Mesothelial cell of epicardium (in vitro differentiated cells): ENCODE results near the gene SCP2. TPM values are rescaled to one million over a fixed set of nuclear protein-coding genes. Genes with fewer than 3 reads are reported as not detected.

Source experiments
- DNase-seq, 2 experiments: peaks; one replicate each; pipeline ENCODE4 v3.0.0; 2021; ENCODE audit warnings: low spot score in 2 of 2; ENCODE audit not compliant: unreplicated experiment in 2 of 2
- H3K27ac Mint-ChIP-seq: 2 replicates; pipeline ENCODE4 v1.8.0; 2021; ENCODE audit warnings: mixed read lengths
- H3K27me3 Mint-ChIP-seq: 2 replicates; pipeline ENCODE4 v1.8.0; 2021; ENCODE audit warnings: low read depth, mixed read lengths
- H3K36me3 Mint-ChIP-seq: 2 replicates; pipeline ENCODE4 v1.8.0; 2021; ENCODE audit warnings: mixed read lengths
- H3K4me1 Mint-ChIP-seq: 2 replicates; pipeline ENCODE4 v1.8.0; 2021; ENCODE audit warnings: mixed read lengths
- H3K4me3 Mint-ChIP-seq: 2 replicates; pipeline ENCODE4 v1.8.0; 2021; ENCODE audit warnings: mild to moderate bottlenecking, moderate library complexity, mixed read lengths
- H3K9me3 Mint-ChIP-seq: 2 replicates; pipeline ENCODE4 v1.8.0; 2021; ENCODE audit warnings: mixed read lengths
- CTCF ChIP-seq: fragments of 200-600 bp; sonication (generic); IDR thresholded peaks from one replicate; pipeline ENCODE4 v1.5.0; 2021; ENCODE audit warnings: antibody characterized with exemption; ENCODE audit not compliant: unreplicated experiment
- total RNA-seq: library from RNA; stranded (reverse); gene quantifications from 3 replicates; pipeline ENCODE4 v1.2.1, GENCODE V29; 2021

SCP2 gene
- total RNA-seq, 1 donor from 2014 or later: 55.8 TPM

DNA sequence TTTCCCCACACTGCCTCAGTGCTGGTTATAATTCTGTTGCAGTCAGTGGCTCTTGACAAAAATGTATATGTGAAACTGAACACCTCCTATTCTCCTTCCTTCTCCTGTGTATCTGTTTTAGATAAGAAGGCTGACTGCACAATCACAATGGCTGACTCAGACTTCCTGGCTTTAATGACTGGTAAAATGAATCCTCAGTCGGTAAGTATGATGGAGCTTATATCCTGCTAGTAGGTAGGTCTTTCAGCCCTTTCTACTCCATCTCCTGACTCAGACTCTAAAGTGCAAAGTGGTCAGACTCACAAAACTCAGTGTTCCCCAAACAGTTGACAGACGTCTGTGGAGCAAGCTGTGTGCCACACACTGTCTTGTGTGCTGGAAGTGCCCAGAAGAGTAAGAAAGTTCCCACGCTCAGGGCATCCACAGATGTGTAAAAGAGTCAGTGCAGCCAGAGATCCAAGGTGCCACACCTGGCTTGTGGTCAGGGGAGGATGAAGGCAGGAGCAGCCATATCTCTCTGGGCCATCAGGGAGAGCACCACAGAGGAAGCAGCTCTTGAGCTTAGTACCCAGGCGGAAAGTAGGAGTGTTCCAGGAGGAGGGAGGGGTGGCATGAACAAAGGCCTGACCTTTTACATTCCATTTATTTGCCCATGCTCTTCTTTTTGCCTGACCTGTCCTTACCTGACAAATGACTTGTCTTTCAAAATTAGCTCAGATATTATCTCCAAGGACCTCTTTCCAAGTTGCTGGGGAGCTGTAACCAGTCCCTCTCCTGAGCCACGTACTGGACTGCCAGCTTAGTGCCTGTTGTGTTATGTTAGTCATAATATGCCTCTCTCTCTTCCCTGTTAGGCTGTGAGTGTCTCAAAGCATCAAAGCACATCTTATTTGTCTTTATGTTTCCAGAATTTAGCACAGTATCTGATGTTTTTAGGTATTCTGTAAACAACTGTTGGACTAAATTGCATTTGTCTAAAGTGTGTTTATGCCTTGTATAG lies 121.0 kb downstream of the SCP2 start:
- no peak overlapping the region for H3K4me3 Mint-ChIP-seq
- peaks cover 16% of the 10 kb centered on the region for H3K36me3 Mint-ChIP-seq
- H3K27me3 Mint-ChIP-seq: no peaks in the 10 kb centered on the region
- H3K9me3 Mint-ChIP-seq: no peaks in the 10 kb centered on the region
- DNase-seq: no peak
- TF ChIP-seq CTCF: no peak
- H3K27ac Mint-ChIP-seq: no peak overlapping the region
- peaks cover 35% of the 10 kb centered on the region for H3K4me1 Mint-ChIP-seq

DNA sequence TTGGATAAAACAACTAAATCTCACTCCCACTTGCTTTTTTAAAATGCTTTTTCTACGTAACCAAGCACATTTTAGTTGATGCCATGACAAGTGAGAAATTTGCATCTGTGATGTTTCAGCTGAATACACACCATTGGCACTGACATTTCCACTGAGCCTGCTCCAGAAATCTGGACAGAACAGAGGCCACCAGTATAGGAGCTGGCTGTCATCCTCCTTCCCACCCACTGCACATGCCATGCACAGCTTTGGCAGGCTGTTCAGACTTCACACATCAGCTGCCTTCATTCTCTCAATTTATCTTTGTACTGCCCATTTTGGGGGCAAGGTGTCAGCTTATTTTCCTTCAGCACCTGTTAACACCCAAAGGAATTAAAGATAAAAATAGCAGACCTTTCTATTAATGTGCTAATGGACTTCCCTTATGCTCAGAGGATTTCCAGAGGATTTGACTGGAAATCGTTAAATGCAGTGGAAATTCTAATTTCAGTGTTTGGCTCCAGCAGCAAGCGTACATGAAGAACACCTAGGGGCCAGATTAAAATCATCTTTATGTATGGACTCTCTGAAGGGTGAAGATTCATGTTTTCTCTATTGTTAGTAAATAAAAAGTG lies 122.0 kb downstream of the SCP2 start:
- Mint-ChIP-seq H3K9me3 (no peaks in the 10 kb centered on the region), H3K4me1 (peaks cover 29% of the 10 kb centered on the region), H3K36me3 (peaks cover 25% of the 10 kb centered on the region), H3K27ac (no peak overlapping the region), H3K27me3 (no peaks in the 10 kb centered on the region), H3K4me3 (no peak overlapping the region)
- no peak for DNase-seq
- TF ChIP-seq CTCF: no peak

GRCh38 chr1:53049574-53049967 lies 122.5 kb downstream of the SCP2 start:
- no peak for DNase-seq
- no peak for TF ChIP-seq CTCF
- Mint-ChIP-seq H3K27me3 (no peaks in the 10 kb centered on the region), H3K4me3 (no peak overlapping the region), H3K36me3 (peaks cover 27% of the 10 kb centered on the region), H3K9me3 (no peaks in the 10 kb centered on the region), H3K4me1 (peaks cover 29% of the 10 kb centered on the region), H3K27ac (no peak overlapping the region)

- H3K36me3 Mint-ChIP-seq: peaks cover 28% of the 10 kb centered on the region
- H3K4me3 Mint-ChIP-seq: no peak overlapping the region
- no peak for TF ChIP-seq CTCF
- no peaks in the 10 kb centered on the region for H3K27me3 Mint-ChIP-seq
- no peak overlapping the region for H3K27ac Mint-ChIP-seq
- no peak for DNase-seq
- no peaks in the 10 kb centered on the region for H3K9me3 Mint-ChIP-seq
- H3K4me1 Mint-ChIP-seq: peaks cover 29% of the 10 kb centered on the region
These were observed 123.2 kb downstream of the SCP2 start for GRCh38 chr1:53050310-53050709.

GRCh38 chr1:53051676-53052075 lies 124.6 kb downstream of the SCP2 start:
- Mint-ChIP-seq H3K4me1 (peaks cover 19% of the 10 kb centered on the region), H3K4me3 (no peak overlapping the region), H3K27me3 (no peaks in the 10 kb centered on the region), H3K36me3 (peaks cover 28% of the 10 kb centered on the region), H3K9me3 (no peaks in the 10 kb centered on the region), H3K27ac (no peak overlapping the region)
- DNase-seq: no peak
- TF ChIP-seq CTCF: no peak
